Breast epithelium (tissue), 3 donors: ENCODE results near the gene LMTK2.

Source experiments
- CTCF ChIP-seq, 3 donors: fragments of 450-650 bp; IDR thresholded peaks; one replicate each; pipeline ENCODE4 v1.5.1; 2016 to 2017; ENCODE audit warnings: antibody characterized with exemption in 3 of 3, mild to moderate bottlenecking in 3 of 3, moderate library complexity in 3 of 3
- POLR2A ChIP-seq: fragments of 450-650 bp; IDR thresholded peaks from one replicate; pipeline ENCODE4 v1.6.1; 2016; ENCODE audit warnings: antibody characterized with exemption, mild to moderate bottlenecking, moderate library complexity
- POLR2AphosphoS5 ChIP-seq, 3 donors: sonication (generic); formaldehyde crosslinking; IDR thresholded peaks; one replicate each; pipeline ENCODE4 v1.6.1; 2017; ENCODE audit warnings: antibody characterized with exemption in 3 of 3

GRCh38 chr7:98213888-98214810 is 107.5 kb downstream of the LMTK2 start:
- TF ChIP-seq POLR2A (no peak), CTCF (IDR thresholded peaks at IDR 0.05) (no peak), POLR2AphosphoS5 (IDR thresholded peaks at IDR 0.05) (no peak)
